Fibroblast of the conjunctiva (primary cell): ENCODE measurements around the gene NR1I2.

ENCODE experiments used
- DNase-seq: peaks from one replicate; pipeline ENCODE4 v3.0.0-alpha.2; 2010; ENCODE audit warnings: low read depth

NR1I2 gene

DNA sequence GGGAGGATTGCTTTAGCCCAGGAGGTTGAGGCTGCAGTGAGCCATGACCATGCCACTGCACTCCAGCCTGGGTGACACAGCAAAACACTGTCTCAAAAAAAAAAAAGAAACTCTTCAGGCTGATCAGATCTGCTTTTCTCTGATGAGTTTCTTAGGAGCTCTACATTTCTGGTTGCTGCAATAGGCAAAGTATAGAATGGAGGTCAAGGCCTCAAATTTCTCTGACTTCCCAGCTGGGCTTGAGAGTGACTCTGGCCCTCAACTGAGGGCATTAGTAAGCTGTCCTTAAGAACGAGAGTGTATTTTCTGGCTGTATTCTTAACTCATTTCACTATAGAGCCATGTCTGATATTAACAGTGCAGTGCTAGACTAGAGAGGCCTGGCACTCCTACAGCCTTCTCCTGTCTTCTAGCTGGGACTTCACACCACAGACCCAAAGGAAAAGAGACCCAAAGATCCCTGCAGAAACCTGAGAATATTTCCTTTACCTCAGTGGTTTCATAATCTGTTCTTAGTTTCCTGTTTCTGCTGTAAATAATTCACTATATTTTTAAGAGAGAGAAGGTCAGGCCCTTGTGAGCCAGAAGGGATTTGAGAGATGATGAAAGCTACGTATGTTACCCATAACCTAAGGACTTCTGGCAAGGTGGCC is 2.0 kb upstream of the NR1I2 start:
- no peak for DNase-seq

DNA sequence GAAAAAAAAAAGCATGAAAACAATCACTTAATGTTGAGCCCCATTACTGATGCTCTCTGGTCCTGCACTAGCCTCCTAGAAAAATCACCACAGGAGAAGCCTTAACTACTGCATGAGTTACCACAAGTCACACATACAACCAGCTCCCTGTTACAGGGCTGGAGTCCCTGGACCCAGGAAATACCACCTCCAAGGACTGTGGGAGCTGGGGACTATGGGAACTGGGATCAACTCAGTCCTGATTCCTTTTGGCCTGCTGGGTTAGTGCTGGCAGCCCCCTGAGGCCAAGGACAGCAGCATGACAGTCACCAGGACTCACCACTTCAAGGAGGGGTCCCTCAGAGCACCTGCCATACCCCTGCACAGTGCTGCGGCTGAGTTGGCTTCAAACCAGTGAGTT is 559 bp downstream of the NR1I2 start:
- DNase-seq = no peak

GRCh38 chr3:119783255-119783654 is 1.4 kb downstream of the NR1I2 start:
- DNase-seq = no peak

GRCh38 chr3:119783883-119784282 is 2.0 kb downstream of the NR1I2 start:
- DNase-seq = no peak

- no peak for DNase-seq
These were observed 4.5 kb downstream of the NR1I2 start for GRCh38 chr3:119786409-119786808.

DNA sequence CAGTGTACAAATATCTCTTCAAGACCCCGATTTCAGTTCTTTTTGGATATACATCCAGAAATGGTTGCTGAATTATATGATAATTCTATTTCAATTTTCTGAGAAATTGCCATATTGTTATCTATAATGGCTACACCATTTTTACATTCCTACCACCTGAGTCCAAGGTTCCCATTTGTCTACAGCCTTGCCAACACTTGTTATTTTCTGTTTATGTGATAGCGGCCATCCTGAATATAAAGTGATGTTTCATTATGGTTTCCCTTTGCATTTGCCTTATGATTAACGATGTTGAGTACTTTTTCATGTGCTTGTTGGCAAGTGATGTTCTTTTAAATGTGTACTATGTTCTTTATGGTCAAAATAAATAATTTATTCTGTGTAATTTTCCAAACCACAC is 8.5 kb downstream of the NR1I2 start:
- no peak for DNase-seq

GRCh38 chr3:119792270-119792669 is 10.4 kb downstream of the NR1I2 start:
- DNase-seq = no peak

DNA sequence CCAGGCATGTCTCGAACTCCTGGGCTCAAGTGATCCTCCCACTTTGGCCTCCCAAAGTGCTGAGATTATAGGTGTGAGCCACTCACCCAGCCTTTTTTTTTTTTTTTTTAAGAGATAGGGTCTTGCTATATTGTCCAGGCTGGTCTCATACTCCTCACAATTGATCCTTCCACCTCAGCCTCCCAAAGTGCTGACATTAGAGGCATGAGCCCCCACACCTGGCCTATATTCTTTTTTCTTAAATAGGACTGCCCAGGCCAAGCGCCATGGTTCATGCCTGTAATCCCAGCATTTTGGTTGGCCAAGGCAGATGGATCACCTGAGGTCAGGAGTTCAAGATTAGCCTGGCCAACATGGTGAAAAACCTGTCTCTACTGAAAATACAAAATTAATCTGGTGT is 12.5 kb downstream of the NR1I2 start:
- DNase-seq = no peak

DNA sequence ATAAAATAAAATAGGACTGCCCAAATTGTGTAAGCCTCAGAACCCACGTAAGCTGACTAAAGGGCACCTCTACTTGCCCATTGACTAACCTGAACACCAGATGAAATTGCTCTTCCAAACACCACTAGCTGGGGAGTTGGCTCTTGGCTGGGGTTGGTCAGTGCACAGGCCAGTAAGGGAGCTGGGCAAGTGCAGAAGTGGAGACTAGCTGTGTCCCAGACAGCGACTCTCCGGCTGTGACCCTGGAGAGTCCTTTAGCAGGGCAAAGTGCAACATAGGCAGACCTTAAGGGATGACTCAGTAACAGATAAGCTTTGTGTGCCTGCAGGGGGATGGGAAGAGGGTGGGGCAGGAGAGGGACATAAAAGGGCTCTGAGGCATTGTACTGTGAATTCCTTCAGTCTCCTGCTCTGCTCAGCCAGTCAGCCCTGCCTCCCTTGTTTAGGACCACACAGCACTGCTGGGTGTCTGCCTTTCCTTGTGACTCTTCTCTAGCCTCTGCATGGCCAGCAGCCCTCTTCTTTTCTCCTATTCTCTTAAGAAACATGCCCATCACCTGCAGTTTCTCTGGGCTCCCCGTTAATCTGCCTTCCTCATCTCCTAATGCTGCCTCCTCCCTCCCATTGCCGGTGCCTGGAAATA is 13.2 kb downstream of the NR1I2 start:
- DNase-seq = no peak

- DNase-seq = no peak
These were observed 13.9 kb downstream of the NR1I2 start for GRCh38 chr3:119795849-119796248.

GRCh38 chr3:119796368-119796767 is 14.5 kb downstream of the NR1I2 start:
- no peak for DNase-seq

DNA sequence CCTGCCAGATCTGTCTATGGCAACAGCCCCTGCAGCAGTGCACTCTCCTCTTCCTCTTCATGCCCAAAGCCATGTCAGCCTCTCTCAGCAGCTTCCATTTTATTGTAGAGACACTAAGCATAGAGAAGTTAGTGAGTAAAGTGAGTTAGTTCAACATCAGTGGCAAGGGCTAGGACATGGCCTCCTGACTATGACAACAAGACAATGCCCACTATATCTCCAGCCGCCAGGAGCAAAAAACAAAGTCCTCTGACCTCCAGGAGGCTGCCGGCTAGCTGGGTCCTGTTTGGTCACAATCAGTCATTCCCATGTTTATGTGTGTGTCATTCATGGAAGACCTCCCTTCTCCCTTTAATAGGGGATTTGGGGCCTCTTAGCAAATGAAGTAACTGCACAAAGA is 14.9 kb downstream of the NR1I2 start:
- no peak for DNase-seq

- no peak for DNase-seq
These were observed 18.9 kb downstream of the NR1I2 start for GRCh38 chr3:119800844-119801243.

GRCh38 chr3:119808244-119808643 is 26.3 kb downstream of the NR1I2 start:
- no peak for DNase-seq

DNA sequence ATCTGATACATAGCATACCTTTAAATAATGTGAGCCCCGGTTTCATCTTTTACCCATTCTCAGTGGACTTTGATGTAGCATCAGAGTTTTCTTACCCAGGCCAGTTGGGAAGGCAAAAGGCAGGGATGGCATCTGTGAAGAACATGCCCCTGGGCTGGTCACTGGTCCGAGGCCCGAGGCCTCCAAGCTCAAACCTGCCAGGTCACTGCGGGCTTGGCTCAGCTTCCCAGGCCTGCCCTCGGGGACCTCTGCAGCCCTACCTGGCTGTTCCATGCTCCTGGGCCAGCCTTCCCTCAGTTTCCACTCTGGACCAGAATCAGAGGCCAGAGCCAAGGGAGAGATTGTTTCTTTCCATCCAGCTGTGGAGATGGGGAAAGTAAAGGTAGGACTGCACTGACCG is 26.9 kb downstream of the NR1I2 start:
- DNase-seq = no peak

- DNase-seq = no peak
These were observed 27.5 kb downstream of the NR1I2 start for GRCh38 chr3:119809249-119810017.

DNA sequence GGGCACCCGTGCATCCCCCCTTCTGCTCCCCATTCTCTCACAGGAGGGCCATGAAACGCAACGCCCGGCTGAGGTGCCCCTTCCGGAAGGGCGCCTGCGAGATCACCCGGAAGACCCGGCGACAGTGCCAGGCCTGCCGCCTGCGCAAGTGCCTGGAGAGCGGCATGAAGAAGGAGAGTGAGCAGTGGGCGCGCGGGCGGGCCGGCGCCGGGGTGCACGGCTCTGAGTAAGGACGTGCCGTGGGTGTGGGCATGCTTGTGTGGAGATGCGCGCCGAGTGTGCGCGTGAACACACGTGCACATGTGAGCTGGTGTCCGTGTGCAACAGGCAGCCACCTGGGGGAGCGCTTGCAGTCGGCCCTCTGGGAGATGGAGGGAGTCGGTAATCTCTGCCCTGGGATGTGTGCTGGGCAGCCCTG is 28.1 kb downstream of the NR1I2 start:
- no peak for DNase-seq

GRCh38 chr3:119812491-119813058 is 30.7 kb downstream of the NR1I2 start:
- no peak for DNase-seq

DNA sequence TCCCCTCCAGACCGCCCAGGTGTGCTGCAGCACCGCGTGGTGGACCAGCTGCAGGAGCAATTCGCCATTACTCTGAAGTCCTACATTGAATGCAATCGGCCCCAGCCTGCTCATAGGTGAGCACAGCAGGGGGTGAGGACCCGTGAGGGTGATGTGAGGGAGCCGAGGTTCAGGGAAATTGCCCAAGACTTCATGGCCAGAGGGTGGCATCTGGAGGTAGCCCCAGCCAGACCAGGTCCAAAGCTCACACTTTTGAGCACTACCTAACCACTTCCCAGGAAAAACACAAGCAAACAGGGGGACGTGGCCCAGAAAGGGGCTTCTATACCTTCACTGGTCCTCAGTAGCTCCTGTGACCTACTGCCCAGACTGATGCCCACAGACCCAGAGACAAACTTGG is 33.8 kb downstream of the NR1I2 start:
- DNase-seq = no peak

- DNase-seq = no peak
These were observed 35.2 kb downstream of the NR1I2 start for GRCh38 chr3:119817071-119817470.

GRCh38 chr3:119817583-119818363 is 35.9 kb downstream of the NR1I2 start:
- DNase-seq = no peak

GRCh38 chr3:119818937-119819336 is 37.0 kb downstream of the NR1I2 start:
- no peak for DNase-seq
